GM12865 (cell line): ENCODE data around the gene UNC119B.

ENCODE experiments used
- DNase-seq: peaks from one replicate; pipeline ENCODE4 v3.0.0; 2010; ENCODE audit warnings: low read depth
- H3K4me3 ChIP-seq: 2 replicates; pipeline ENCODE4 v1.5.1; 2011; ENCODE audit warnings: mild to moderate bottlenecking, low read depth, low read length, control low read depth
- TF ChIP-seq, protein P1 (sequence below): IDR thresholded peaks from 2 replicates; pipeline ENCODE4 v1.5.1; 2011; ENCODE audit warnings: low read length, control low read depth, low read depth, inconsistent platforms; ENCODE audit not compliant: insufficient read depth; ENCODE audit errors: missing control alignments

UNC119B gene

DNA sequence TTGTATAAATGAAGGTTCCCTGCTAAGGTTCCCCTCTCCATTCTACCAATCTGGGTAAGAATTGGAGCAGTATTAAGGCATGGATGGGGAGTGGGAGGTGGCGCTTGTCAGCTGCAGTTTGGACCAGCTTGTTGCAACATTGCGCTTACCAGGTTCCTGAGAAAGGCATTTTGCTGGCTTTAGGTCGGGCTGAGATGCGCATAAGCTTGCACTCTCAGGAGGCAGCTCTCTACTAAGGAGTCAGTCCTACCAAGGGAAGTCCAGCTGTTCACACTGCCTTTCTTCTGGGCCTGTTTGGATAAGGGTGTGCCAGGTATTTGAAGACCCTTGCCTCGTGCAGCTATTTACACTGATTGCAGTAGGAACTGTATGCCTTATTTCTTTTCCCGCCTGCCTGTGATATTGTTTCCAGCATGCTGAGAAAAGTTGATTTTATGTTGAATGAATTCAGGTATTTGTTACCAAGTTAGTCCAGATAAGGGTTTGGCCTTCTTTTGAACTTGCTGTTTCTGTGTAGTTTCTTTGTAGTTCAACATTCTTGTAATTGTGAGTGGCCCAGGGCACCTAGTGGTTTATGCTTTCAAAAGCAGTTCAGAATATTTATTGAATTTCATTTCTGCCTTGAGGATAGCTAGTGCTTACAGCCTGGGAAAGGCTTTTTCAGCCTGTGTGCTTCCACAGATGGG, 20.7 kb upstream of the UNC119B start:
- no peak for DNase-seq
- peak overlapping the region; percentile 90 for H3K4me3 ChIP-seq
- TF ChIP-seq, protein P1, sequence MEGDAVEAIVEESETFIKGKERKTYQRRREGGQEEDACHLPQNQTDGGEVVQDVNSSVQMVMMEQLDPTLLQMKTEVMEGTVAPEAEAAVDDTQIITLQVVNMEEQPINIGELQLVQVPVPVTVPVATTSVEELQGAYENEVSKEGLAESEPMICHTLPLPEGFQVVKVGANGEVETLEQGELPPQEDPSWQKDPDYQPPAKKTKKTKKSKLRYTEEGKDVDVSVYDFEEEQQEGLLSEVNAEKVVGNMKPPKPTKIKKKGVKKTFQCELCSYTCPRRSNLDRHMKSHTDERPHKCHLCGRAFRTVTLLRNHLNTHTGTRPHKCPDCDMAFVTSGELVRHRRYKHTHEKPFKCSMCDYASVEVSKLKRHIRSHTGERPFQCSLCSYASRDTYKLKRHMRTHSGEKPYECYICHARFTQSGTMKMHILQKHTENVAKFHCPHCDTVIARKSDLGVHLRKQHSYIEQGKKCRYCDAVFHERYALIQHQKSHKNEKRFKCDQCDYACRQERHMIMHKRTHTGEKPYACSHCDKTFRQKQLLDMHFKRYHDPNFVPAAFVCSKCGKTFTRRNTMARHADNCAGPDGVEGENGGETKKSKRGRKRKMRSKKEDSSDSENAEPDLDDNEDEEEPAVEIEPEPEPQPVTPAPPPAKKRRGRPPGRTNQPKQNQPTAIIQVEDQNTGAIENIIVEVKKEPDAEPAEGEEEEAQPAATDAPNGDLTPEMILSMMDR: no peak

DNA sequence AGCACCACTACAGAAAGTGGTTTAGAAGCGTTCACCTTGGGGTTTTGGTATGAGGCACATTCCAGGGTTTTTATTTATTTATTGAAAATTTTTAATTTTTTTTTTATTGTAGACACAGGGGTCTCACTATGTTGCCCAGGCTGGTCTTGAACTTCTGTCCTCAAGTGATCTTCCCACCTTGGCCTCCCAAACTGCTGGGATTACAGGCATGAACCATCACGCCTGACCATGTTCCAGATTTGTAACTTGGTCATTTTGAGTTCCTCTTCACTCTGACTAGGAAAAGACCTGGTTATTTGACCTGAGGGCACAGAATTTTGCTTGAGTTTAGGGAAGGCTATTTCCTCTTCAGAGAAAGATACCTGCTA, 20.2 kb upstream of the UNC119B start:
- DNase-seq: no peak
- TF ChIP-seq, protein P1: no peak
- H3K4me3 ChIP-seq: no peak overlapping the region

DNA sequence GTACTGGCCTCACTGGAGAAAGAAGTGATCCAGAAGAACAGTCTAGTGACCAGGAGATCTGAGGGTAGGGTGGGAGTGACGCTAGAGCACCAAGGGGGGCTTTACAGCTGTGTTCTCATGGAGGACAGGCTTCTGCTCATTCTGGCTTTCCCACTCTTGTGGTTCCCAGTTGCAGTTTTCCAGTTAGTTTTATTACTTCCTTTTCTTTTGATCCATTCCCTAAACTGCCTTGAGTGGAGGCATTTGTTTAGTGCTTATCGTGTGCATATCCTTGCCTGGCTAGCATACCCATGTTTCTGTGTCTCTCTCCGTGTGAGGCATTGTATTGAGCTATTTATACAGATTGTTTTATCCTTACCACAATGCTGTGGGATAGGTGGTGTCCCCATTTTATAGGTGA, 19.3 kb upstream of the UNC119B start:
- DNase-seq: no peak
- TF ChIP-seq, protein P1: no peak
- H3K4me3 ChIP-seq: no peak overlapping the region

DNA sequence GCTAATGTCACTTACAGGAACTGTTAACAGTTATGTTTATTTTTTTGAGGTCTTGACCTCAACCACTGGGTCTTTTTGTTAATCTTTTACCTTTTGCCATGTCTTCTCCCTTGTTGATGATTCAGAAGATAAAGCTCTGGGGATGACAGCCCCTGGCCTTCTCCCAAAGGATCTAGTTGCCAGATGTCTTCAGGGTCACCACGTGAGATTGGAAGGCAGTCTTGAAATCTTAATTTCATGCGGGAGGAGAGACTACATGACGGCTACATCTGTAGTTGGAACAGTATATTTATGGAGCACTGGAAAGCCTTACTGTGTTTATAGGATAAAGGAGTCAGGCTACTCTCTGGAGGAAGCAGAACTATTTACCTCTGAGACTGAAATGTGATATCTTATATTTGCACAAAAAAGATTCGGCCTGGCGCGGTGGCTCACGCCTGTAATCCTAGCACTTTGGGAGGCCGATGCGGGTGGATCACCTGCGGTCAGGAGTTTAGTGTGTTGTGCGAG, 17.7 kb upstream of the UNC119B start:
- no peak overlapping the region for H3K4me3 ChIP-seq
- TF ChIP-seq, protein P1: no peak

DNA sequence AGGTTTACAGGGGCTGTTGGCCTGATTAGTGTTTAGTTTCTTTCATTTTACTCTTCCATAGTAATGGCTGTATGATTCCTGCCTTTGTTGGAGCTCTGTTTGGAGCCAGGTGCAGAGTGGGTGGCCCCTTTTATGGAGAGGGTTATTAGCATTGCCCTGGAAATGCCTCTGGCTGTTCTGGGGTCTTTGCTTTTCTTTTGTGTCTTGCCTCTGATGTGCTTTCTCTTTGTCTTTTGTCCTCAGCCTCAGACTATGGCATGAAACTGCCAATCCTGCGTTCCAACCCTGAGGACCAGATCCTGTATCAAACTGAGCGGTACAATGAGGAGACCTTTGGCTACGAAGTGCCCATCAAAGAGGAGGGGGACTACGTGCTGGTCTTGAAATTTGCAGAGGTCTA, 16.4 kb upstream of the UNC119B start:
- TF ChIP-seq, protein P1: no peak
- DNase-seq: no peak
- H3K4me3 ChIP-seq: no peak overlapping the region

More for the DNA sequence above, 17.7 kb upstream of the UNC119B start:
- no peak for DNase-seq

DNA sequence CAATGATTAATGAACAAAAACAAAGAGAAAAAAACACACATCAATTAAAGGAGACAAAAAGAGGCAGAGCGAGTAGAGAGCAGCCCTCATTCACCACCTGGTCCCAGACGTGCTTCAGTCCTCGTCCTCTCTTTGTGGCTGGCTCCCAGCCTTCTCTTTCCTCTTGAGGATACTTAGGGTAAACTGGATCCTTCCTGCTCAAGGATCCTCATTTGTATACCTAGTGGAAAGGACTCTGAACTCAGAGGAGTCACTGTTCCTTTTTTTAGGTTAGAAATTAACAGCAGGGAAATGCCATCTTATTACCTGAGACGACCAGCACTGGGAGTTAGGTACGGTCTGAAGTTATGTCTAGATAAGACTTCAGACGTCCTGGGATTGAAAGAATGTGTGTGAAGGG, 13.6 kb upstream of the UNC119B start:
- no peak overlapping the region for H3K4me3 ChIP-seq
- no peak for DNase-seq
- TF ChIP-seq, protein P1: no peak

DNA sequence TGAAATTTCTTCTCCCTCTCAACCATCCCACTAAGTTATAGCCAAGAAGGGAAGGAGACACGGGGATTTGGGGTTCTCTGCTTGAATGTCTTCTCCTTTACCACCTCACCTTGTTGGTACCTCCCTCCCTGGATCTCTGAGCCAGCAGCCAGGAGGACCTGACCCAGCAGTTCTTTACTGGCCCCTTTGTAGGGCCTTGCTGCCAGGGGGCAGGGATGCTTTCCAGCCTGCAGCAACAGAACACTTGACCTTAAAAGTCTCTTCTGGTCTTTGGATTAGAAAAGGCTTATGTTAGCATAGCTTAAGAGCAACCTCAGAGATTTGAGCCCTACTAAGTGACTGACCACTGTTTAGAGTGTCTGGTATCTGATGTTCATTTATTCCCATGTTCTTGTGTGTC, 12.9 kb upstream of the UNC119B start:
- no peak overlapping the region for H3K4me3 ChIP-seq
- DNase-seq: no peak
- TF ChIP-seq, protein P1: no peak
